Mesodermal cell (in vitro differentiated cells): ENCODE data around the gene RAB6B.

ENCODE experiments used
- H3K27ac ChIP-seq: 2 replicates; pipeline ENCODE4 v1.7.0; 2013; ENCODE audit warnings: mild to moderate bottlenecking, low read depth, low read length, moderate library complexity; ENCODE audit not compliant: severe bottlenecking
- H3K36me3 ChIP-seq: 2 replicates; pipeline ENCODE4 v1.7.1; 2013; ENCODE audit warnings: mild to moderate bottlenecking, low read length, moderate library complexity; ENCODE audit not compliant: control insufficient read depth, insufficient read depth
- H3K4me1 ChIP-seq: one replicate; pipeline ENCODE4 v1.7.1; 2013; ENCODE audit warnings: mild to moderate bottlenecking, low read length; ENCODE audit not compliant: insufficient read depth, control insufficient read depth, poor library complexity, severe bottlenecking
- H3K4me3 ChIP-seq: 2 replicates; pipeline ENCODE4 v1.7.0; 2013; ENCODE audit warnings: low read length, control low read depth, mild to moderate bottlenecking; ENCODE audit not compliant: insufficient read depth, poor library complexity, severe bottlenecking; ENCODE audit errors: extremely low read depth
- H3K9me3 ChIP-seq: 2 replicates; pipeline ENCODE4 v1.7.1; 2013; ENCODE audit warnings: mild to moderate bottlenecking, low read length, moderate library complexity; ENCODE audit not compliant: control insufficient read depth
- WGBS, 2 experiments: methylation state at CpG; one replicate each; pipeline ENCODE4 v1.1.5; 2013; ENCODE audit warnings: missing lambda C conversion rate in 2 of 2; ENCODE audit not compliant: insufficient coverage in 2 of 2; 5-methylcytosine and 5-hydroxymethylcytosine counted together

Gene RAB6B

GRCh38 chr3:133893683-133894352 is 1.9 kb downstream of the RAB6B start:
- Histone ChIP-seq H3K4me3 (no peak overlapping the region), H3K4me1 (peaks cover 8% of the 10 kb centered on the region), H3K27ac (no peak overlapping the region), H3K9me3 (no peaks in the 10 kb centered on the region), H3K36me3 (no peaks in the 10 kb centered on the region)
- 73 to 83% methylated on average over 5 to 6 of the region's 6 CpGs for WGBS, 2 experiments

- WGBS, 2 experiments = 89 to 97% methylated on average over 4 to 6 of the region's 6 CpGs
- Histone ChIP-seq H3K9me3 (no peaks in the 10 kb centered on the region), H3K27ac (no peak overlapping the region), H3K4me3 (no peak overlapping the region), H3K36me3 (no peaks in the 10 kb centered on the region), H3K4me1 (peaks cover 8% of the 10 kb centered on the region)
Observed at GRCh38 chr3:133892541-133893231, 3.0 kb downstream of the RAB6B start.

GRCh38 chr3:133891662-133892378 is 3.9 kb downstream of the RAB6B start:
- Histone ChIP-seq H3K36me3 (no peaks in the 10 kb centered on the region), H3K4me3 (no peak overlapping the region), H3K9me3 (no peaks in the 10 kb centered on the region), H3K4me1 (peaks cover 8% of the 10 kb centered on the region), H3K27ac (no peak overlapping the region)
- WGBS, 2 experiments = 88 to 90% methylated on average over 6 to 7 of the region's 11 CpGs

GRCh38 chr3:133890972-133891644 is 4.6 kb downstream of the RAB6B start:
- 78 to 93% methylated on average over 3 of the region's 5 CpGs for WGBS, 2 experiments
- Histone ChIP-seq H3K36me3 (no peaks in the 10 kb centered on the region), H3K4me1 (peaks cover 8% of the 10 kb centered on the region), H3K4me3 (no peak overlapping the region), H3K9me3 (no peaks in the 10 kb centered on the region), H3K27ac (no peak overlapping the region)

GRCh38 chr3:133890037-133890436 is 5.6 kb downstream of the RAB6B start:
- Histone ChIP-seq H3K36me3 (no peaks in the 10 kb centered on the region), H3K27ac (no peak overlapping the region), H3K4me3 (no peak overlapping the region), H3K4me1 (peaks cover 8% of the 10 kb centered on the region), H3K9me3 (no peaks in the 10 kb centered on the region)
- 40 to 90% methylated on average over 1 to 2 of the region's 2 CpGs for WGBS, 2 experiments

GRCh38 chr3:133888726-133889340 is 6.8 kb downstream of the RAB6B start:
- Histone ChIP-seq H3K4me3 (no peak overlapping the region), H3K27ac (no peak overlapping the region), H3K4me1 (no peaks in the 10 kb centered on the region), H3K36me3 (no peaks in the 10 kb centered on the region), H3K9me3 (no peaks in the 10 kb centered on the region)
- 80 to 100% methylated on average over 1 to 5 of the region's 9 CpGs for WGBS, 2 experiments

- no peak overlapping the region for H3K4me3 ChIP-seq
- no peak overlapping the region for H3K27ac ChIP-seq
- no peaks in the 10 kb centered on the region for H3K9me3 ChIP-seq
- H3K36me3 ChIP-seq = no peaks in the 10 kb centered on the region
- no peaks in the 10 kb centered on the region for H3K4me1 ChIP-seq
- 71 to 74% methylated on average over 8 of the region's 8 CpGs for WGBS, 2 experiments
Observed at GRCh38 chr3:133887803-133888703, 7.6 kb downstream of the RAB6B start.

GRCh38 chr3:133887074-133887802 is 8.4 kb downstream of the RAB6B start:
- H3K27ac ChIP-seq = no peak overlapping the region
- H3K4me1 ChIP-seq = no peaks in the 10 kb centered on the region
- no peak overlapping the region for H3K4me3 ChIP-seq
- 54 to 67% methylated on average over 4 of the region's 4 CpGs for WGBS, 2 experiments
- H3K9me3 ChIP-seq = no peaks in the 10 kb centered on the region
- no peaks in the 10 kb centered on the region for H3K36me3 ChIP-seq

- 92 to 96% methylated on average over 4 of the region's 7 CpGs for WGBS, 2 experiments
Observed at GRCh38 chr3:133886031-133886722, 9.5 kb downstream of the RAB6B start.

More at GRCh38 chr3:133886031-133886722, 9.5 kb downstream of the RAB6B start:
- H3K9me3 ChIP-seq = no peaks in the 10 kb centered on the region
- H3K27ac ChIP-seq = no peak overlapping the region
- no peak overlapping the region for H3K4me3 ChIP-seq
- H3K4me1 ChIP-seq = no peaks in the 10 kb centered on the region
- H3K36me3 ChIP-seq = no peaks in the 10 kb centered on the region
